Measurements from ENCODE around the gene FREM3. TPM values are rescaled to one million over a fixed set of nuclear protein-coding genes. Genes with fewer than 3 reads are reported as not detected.

Gene FREM3
- not detected in 2 replicates for total RNA-seq

DNA sequence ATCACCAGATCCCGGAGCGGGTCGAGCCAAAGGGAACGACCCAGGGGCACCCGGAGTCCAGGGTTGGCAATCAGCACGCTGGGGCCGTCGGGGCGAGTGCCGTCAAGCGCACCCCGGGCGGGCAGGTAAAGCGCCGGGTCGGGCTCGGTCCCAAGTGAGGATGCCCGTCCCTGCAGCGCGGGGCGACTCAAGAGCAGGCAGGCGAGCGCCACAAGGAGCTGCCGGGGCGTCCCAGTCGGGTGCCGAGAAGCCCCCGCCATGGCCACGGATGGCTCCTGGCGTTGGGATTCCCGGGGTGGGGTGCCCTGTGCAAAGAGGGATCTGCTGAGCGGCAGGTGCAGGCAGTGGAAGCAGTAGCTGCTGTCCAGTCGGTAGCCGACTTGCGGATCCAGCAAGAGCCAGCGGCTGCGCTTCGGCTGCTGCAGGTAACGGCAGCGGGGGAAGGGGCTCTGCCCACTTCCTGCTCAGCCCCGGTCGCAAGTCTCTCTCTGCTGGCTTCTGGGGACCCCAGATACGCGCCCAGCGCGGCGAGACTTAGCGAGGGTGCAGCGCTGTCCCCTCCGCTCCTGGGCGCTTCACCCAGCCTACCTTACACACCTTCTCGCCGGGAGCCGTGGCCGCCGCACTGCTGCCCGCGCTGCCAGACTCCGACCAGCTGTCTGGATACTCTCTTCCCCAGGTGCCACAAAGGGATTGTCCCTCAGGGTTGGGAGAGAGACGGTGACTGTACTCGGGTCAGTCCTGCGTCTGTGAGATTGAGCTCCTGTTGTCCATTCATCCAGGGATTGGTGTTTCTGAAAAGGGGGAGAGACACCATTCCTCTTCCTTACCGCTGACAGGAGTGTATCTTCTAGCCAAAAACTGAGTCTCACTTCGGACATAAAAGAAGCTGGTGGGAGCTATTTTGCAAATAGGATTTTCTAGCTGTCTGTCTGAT is at the start of gene FREM3:
Gene FREM3 (minus strand): TSS at position 260 of the 937 bp plus-strand sequence. CDS start 0 bp downstream, at position 260.

Other genes with a start within 250 kb of the FREM3 start
- gene SMARCA5, start 187.0 kb downstream of the FREM3 start, total RNA-seq = 37.0 and 51.5 TPM in 2 replicates
- 1.6 and 2.1 TPM in 2 replicates for gene GYPE, start 204.9 kb upstream of the FREM3 start, total RNA-seq